NCI-H1417 (cell line): Measurements from ENCODE around the gene RAPH1.

Experiments
- DNase-seq, 3 experiments: peaks; one replicate each; lab custom pipeline; 2025; lab: John Stamatoyannopoulos, UW

The RAPH1 gene

DNA sequence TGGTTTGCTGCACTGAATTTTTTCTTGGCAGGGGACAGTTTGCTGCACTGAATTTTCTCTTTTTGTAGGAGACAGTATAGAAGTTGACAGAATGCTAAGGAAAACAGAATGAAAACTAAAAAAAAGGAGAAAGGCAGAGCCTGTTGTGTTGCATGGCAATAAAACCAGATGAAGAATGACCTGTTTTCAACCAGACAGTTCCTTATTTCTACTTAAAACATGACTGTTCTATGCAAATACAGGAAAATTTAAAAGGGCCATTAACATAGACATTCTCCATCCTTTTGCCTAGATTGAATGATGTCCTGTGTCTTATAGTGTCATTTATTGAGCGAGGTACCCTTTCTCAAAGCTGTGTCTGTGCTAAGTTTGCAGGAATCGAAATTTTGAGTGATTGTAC is 173.6 kb downstream of the RAPH1 start:
- DNase-seq: no peak

GRCh38 chr2:203360833-203361430 is 174.2 kb downstream of the RAPH1 start:
- peak in 2 of 3 experiments; percentile 34 to 75 for DNase-seq

DNA sequence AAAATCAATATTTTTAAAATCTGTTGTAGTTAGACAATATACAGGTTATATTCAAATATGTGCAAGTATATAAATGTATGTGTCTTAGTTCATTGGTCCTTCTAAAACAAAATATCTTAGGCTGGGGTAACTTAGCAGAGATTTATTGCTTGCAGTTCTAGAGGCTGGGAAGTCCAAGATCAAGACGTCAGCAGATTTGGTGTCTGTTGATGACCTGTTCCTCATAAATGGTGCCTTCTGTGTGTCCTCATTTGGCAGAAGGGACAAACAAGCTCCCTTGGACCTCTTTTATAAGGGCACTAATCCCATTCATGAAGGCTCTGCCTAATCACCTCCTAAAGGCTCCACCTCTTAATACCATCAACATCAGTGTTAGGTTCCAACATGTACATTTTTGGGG is 175.7 kb downstream of the RAPH1 start:
- DNase-seq: no peak

DNA sequence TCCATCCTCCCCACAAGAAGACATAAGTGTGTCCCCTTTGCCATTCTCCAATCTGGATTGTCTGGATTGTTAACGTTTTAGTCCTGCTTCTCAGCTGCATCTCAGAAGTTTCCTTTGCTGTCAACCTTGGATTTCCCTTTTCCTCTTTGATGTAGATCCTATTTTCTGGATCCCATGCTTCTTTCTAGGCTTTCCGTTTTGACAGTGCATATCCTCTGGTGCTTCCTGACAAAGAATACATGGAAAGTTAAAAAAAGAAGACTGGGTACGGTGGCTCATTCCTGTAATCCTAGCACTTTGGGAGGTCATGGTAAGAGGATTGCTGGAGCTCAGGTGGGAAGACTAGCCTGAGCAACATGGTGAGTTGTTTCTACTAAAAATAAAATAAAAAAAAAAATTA is 180.1 kb downstream of the RAPH1 start:
- no peak for DNase-seq

GRCh38 chr2:203352604-203353255 is 182.4 kb downstream of the RAPH1 start:
- DNase-seq: peak in 2 of 3 experiments; percentile 2 to 43

- DNase-seq: no peak
These were observed 187.7 kb downstream of the RAPH1 start for GRCh38 chr2:203347375-203347774.

DNA sequence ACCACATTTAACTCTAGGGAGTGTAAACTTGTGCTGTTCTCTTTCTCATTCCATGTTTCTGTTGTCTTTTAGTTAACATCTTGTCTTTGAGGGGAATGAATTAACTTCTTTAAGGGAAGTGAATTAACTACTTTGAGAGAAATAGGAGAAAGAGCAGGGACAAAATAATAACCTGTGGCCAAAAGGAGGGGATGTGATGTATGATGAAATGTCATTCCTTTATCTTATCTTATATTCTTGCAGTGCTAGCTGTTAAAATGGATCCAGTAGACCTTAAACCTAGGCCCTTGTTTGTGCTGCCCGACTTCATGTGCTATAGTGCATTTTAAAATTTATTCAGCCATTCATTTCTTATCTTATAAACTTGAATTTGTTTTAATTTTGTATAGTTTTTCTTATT is 188.5 kb downstream of the RAPH1 start:
- no peak for DNase-seq

- no peak for DNase-seq
These were observed 190.4 kb downstream of the RAPH1 start for GRCh38 chr2:203344667-203345066.
